ENCODE results near the gene NABP1.
"Not testable (repeated sequence)": the region's sequence is repeated elsewhere in the genome, so short reads cannot be mapped to it uniquely, and the experiment has no call there.

NABP1 gene

DNA sequence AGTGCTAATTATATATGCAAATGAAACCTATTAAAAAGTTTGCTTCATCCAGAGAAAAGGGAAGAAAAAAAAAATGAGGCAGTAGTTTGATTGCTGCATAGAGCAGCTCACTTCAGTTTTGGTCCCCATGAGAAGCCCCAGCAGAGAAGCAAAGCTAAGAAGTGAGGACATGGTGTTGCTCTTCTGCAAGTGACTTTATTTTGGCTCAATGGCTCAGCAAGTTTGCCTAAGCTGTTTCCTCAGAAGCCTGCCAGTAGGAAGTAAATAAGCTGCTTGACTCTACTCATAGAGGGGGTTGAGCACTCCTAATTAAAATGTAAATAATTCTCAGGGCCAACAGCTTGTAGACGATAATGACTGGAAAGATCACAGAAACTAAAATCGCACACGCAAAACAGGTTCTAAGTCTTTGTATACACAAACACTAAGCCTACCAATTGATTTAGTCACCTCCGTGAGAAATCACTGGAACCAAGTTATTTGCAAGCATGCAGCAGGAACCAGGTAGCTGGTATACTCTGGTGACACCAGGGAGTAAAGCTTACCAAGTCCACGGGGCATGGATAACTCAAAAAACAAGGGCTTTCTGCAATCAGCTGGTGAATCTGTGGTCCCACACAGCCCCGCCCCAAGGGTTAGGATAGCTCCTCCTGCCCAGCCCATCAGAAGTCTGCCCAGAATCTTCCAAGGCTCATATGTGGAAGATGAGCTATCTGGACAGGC lies 39.7 kb upstream of the NABP1 start:
- Histone ChIP-seq H3K9ac (ENCODE audit: low read length) (no peak overlapping the region), H3K4me1 (ENCODE audit: control insufficient read depth, insufficient read depth, low read length) (peaks cover 20% of the 10 kb centered on the region), H3K27ac (ENCODE audit: low read depth, low read length) (no peak overlapping the region), H3K4me3 (ENCODE audit: low read depth, low read length) (no peak overlapping the region), H3K36me3 (ENCODE audit: control insufficient read depth, insufficient read depth, low read length) (no peaks in the 10 kb centered on the region), H3K9me3 (ENCODE audit: control insufficient read depth, insufficient read depth, low read depth, low read length) (no peaks in the 10 kb centered on the region), H3K27me3 (ENCODE audit: control insufficient read depth, insufficient read depth, low read length) (no peaks in the 10 kb centered on the region)

DNA sequence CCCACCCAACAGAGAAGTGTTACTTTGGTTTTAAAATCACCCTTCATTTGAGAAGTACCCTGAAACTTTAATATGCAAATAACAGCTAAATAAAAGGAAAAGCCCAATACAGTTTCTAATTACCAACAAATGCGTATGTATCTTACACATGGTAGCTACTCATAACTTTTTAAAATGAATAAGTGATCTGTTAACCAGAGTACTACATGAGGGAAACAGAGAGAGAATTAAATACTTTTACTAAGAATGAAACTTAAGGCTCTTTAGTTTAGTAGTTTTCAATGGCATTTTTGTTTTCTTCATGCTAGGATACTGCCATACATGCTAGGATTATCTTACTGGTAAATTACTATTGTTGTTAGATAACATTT lies 39.1 kb upstream of the NABP1 start:
- no peak overlapping the region for H3K9ac ChIP-seq (ENCODE audit: low read length)
- H3K4me1 ChIP-seq (ENCODE audit: control insufficient read depth, insufficient read depth, low read length) = peaks cover 20% of the 10 kb centered on the region
- H3K27ac ChIP-seq (ENCODE audit: low read depth, low read length) = no peak overlapping the region

DNA sequence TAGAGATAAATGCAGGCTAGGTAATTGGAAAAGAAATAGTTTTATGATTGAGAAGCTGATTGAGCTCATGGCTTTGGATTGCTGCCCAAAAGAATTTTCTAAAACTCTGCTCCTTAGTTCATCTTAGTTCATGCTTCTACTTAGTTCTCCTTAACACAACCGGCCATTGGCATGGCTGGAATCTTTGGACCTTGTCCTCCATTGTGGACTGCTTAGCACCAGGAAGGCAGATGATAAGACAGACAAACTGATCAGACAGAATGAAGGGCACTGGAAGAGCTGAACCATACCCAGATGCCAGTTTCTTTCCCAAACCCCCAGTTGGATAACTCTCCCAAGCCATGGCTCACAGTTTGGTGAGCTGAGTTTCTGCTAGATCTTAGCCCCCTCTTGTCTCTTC lies 36.3 kb upstream of the NABP1 start:
- no peak overlapping the region for H3K4me3 ChIP-seq (ENCODE audit: low read depth, low read length)
- no peak overlapping the region for H3K9ac ChIP-seq (ENCODE audit: low read length)
- no peaks in the 10 kb centered on the region for H3K36me3 ChIP-seq (ENCODE audit: control insufficient read depth, insufficient read depth, low read length)
- H3K9me3 ChIP-seq (ENCODE audit: control insufficient read depth, insufficient read depth, low read depth, low read length) = no peaks in the 10 kb centered on the region
- H3K27me3 ChIP-seq (ENCODE audit: control insufficient read depth, insufficient read depth, low read length) = no peaks in the 10 kb centered on the region
- H3K4me1 ChIP-seq (ENCODE audit: control insufficient read depth, insufficient read depth, low read length) = peaks cover 18% of the 10 kb centered on the region
- no peak overlapping the region for H3K27ac ChIP-seq (ENCODE audit: low read depth, low read length)

More for the DNA sequence above, 39.1 kb upstream of the NABP1 start:
- H3K27me3 ChIP-seq (ENCODE audit: control insufficient read depth, insufficient read depth, low read length) = no peaks in the 10 kb centered on the region
- no peak overlapping the region for H3K4me3 ChIP-seq (ENCODE audit: low read depth, low read length)
- no peaks in the 10 kb centered on the region for H3K36me3 ChIP-seq (ENCODE audit: control insufficient read depth, insufficient read depth, low read length)
- H3K9me3 ChIP-seq (ENCODE audit: control insufficient read depth, insufficient read depth, low read depth, low read length) = no peaks in the 10 kb centered on the region

DNA sequence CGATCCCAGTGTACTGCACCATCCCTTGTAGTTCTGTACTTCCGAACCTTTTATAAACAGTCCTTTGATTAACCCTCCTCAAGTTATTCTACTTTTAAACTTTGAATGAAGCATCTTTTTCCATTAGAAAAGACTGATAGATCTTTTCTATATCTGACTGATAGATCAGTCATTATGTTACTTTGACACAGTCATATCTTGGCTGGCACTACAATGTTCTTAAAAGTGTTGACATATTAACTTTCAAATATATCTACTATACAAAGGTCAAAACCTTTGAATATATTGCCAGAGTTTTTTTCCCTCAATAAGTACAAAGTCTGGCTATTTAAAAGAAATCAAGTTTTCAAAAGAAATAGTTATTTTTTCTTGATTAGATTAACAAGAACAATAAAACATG lies 35.4 kb upstream of the NABP1 start:
- H3K4me3 ChIP-seq (ENCODE audit: low read depth, low read length) = no peak overlapping the region
- no peak overlapping the region for H3K9ac ChIP-seq (ENCODE audit: low read length)
- H3K9me3 ChIP-seq (ENCODE audit: control insufficient read depth, insufficient read depth, low read depth, low read length) = no peaks in the 10 kb centered on the region
- H3K27me3 ChIP-seq (ENCODE audit: control insufficient read depth, insufficient read depth, low read length) = no peaks in the 10 kb centered on the region
- H3K27ac ChIP-seq (ENCODE audit: low read depth, low read length) = no peak overlapping the region
- H3K4me1 ChIP-seq (ENCODE audit: control insufficient read depth, insufficient read depth, low read length) = peaks cover 12% of the 10 kb centered on the region
- no peaks in the 10 kb centered on the region for H3K36me3 ChIP-seq (ENCODE audit: control insufficient read depth, insufficient read depth, low read length)

DNA sequence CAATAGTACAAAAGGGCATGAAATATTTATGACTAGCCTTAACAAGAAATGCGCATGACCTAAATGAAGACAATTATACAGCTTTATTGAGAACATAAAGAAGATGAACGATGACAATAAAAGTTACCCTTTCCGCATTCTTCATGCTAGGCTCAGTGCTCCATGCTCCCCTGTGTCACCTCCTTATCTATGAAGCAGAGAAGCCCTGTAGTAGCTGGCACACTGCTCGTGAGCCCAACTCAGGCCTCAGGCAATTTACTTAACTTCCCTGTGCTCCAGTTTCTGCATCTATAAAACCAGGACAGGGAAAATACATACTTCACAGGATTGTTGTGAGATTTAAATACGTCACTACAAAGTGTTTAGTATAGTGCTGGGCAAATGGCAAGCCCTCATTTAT lies 34.5 kb upstream of the NABP1 start:
- no peak overlapping the region for H3K27ac ChIP-seq (ENCODE audit: low read depth, low read length)
- H3K4me3 ChIP-seq (ENCODE audit: low read depth, low read length) = no peak overlapping the region
- no peaks in the 10 kb centered on the region for H3K9me3 ChIP-seq (ENCODE audit: control insufficient read depth, insufficient read depth, low read depth, low read length)
- no peaks in the 10 kb centered on the region for H3K27me3 ChIP-seq (ENCODE audit: control insufficient read depth, insufficient read depth, low read length)
- no peak overlapping the region for H3K9ac ChIP-seq (ENCODE audit: low read length)
- peaks cover 3% of the 10 kb centered on the region for H3K4me1 ChIP-seq (ENCODE audit: control insufficient read depth, insufficient read depth, low read length)
- no peaks in the 10 kb centered on the region for H3K36me3 ChIP-seq (ENCODE audit: control insufficient read depth, insufficient read depth, low read length)

DNA sequence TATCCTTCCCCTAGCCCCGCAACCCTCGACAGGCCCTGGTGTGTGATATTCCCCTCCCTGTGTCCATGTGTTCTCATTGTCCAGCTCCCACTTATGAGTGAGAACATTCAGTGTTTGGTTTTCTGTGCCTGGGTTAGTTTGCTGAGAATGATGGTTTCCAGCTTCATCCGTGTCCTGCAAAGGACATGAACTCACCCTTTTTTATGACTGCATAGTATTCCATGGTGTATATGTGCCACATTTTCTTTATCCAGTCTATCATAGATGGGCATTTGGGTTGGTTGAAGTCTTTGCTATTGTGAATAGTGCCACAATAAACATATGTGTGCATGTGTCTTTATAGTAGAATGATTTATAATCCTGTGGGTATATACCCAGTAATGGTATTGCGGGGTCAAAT lies 33.3 kb upstream of the NABP1 start:
- not testable (repeated sequence) for H3K4me1 ChIP-seq (ENCODE audit: control insufficient read depth, insufficient read depth, low read length); H3K4me3 ChIP-seq (ENCODE audit: low read depth, low read length); H3K9ac ChIP-seq (ENCODE audit: low read length); H3K27me3 ChIP-seq (ENCODE audit: control insufficient read depth, insufficient read depth, low read length); H3K9me3 ChIP-seq (ENCODE audit: control insufficient read depth, insufficient read depth, low read depth, low read length); H3K36me3 ChIP-seq (ENCODE audit: control insufficient read depth, insufficient read depth, low read length); H3K27ac ChIP-seq (ENCODE audit: low read depth, low read length)

DNA sequence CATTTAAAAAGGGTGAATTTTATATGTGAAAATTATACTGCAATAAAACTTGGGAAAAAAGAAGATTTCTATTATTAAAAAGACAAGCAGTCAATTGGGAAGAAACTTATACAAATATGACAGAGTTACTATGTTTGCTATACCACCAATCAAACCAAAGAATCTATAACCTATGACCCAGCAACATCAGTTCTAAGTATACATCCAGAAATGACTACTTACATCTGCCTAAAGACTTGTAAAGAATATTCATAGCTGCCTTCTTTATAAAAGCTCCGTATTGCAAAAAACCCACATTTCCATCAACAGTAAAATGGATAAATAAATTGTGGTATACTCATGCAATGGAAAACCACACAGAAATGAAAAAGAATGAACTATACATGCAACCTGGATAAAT lies 32.9 kb upstream of the NABP1 start:
- Histone ChIP-seq H3K9me3 (ENCODE audit: control insufficient read depth, insufficient read depth, low read depth, low read length) (no peaks in the 10 kb centered on the region), H3K4me3 (ENCODE audit: low read depth, low read length) (no peak overlapping the region), H3K27me3 (ENCODE audit: control insufficient read depth, insufficient read depth, low read length) (no peaks in the 10 kb centered on the region), H3K27ac (ENCODE audit: low read depth, low read length) (no peak overlapping the region), H3K4me1 (ENCODE audit: control insufficient read depth, insufficient read depth, low read length) (no peaks in the 10 kb centered on the region), H3K9ac (ENCODE audit: low read length) (no peak overlapping the region), H3K36me3 (ENCODE audit: control insufficient read depth, insufficient read depth, low read length) (no peaks in the 10 kb centered on the region)

DNA sequence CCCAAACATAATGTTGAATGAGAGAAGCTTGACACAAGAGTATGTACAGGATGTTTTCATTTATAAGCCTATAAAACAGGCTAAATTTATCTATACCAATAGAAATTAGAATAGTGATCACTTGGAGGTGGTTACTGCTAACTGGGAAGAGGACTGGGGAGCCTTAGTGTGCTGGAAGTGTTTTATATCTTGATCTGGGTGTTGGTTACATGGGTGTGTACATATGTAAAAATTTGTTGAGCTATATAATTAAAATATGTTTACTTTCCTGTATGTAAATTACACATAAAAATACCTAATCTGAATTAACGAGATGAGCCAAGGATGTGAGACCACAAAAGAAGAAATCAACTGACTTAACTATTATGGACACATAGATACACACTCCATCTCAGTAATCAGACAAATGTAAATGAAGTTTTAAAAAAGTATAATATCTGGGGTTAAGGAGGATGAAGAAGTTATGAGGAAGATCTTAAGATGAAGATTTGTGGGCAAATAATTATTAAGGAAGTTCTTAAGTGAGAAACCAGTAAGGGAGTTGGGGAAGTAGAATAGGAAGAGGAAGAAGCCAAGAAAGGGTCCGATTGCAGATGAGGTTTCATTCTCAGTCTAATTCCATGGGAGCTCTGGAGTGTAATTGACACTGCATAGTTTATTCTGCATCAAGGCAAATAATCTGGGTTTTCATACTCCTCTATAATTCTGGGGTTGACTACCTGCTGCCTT lies 32.3 kb upstream of the NABP1 start:
- H3K4me3 ChIP-seq (ENCODE audit: low read depth, low read length) = no peak overlapping the region
- H3K27ac ChIP-seq (ENCODE audit: low read depth, low read length) = no peak overlapping the region
- no peaks in the 10 kb centered on the region for H3K27me3 ChIP-seq (ENCODE audit: control insufficient read depth, insufficient read depth, low read length)
- no peak overlapping the region for H3K9ac ChIP-seq (ENCODE audit: low read length)
- H3K9me3 ChIP-seq (ENCODE audit: control insufficient read depth, insufficient read depth, low read depth, low read length) = no peaks in the 10 kb centered on the region
- no peaks in the 10 kb centered on the region for H3K4me1 ChIP-seq (ENCODE audit: control insufficient read depth, insufficient read depth, low read length)
- no peaks in the 10 kb centered on the region for H3K36me3 ChIP-seq (ENCODE audit: control insufficient read depth, insufficient read depth, low read length)

DNA sequence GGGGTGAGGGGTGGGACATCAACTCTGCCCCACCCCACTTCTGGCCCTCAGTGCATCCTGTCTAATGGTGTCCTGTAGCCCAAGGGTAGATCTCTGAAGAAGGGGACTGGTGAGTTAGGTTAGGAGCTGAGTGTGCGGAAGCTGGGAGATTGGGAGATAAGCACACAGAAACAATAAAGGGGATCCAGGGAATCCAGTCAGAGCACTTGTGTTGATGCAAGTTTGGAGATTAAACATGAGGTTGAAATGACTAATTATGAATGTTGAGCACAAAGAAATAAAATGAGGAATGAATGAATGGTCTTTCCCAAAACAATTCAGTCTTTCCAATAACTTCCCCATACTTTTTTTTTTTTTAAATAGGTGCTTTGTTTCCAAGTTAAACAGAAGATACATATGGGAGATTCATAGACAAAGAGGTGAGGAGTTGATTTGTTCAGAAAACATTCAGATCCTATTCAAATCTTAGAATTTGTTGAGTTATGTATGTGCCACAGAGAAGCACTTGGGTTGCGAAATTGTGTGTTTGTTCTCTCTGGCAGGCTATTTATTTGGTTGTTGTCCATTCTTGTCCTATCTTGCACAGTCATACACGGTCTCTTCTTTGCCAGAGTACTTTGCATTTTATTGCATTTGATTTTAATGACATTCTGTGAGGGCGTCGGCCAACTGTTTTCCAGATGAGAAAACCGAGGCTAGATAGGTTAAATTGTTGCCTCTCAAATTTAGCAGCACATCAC lies 31.6 kb upstream of the NABP1 start:
- H3K4me3 ChIP-seq (ENCODE audit: low read depth, low read length) = no peak overlapping the region
- no peaks in the 10 kb centered on the region for H3K4me1 ChIP-seq (ENCODE audit: control insufficient read depth, insufficient read depth, low read length)
- no peaks in the 10 kb centered on the region for H3K9me3 ChIP-seq (ENCODE audit: control insufficient read depth, insufficient read depth, low read depth, low read length)
- no peaks in the 10 kb centered on the region for H3K27me3 ChIP-seq (ENCODE audit: control insufficient read depth, insufficient read depth, low read length)
- no peaks in the 10 kb centered on the region for H3K36me3 ChIP-seq (ENCODE audit: control insufficient read depth, insufficient read depth, low read length)
- no peak overlapping the region for H3K27ac ChIP-seq (ENCODE audit: low read depth, low read length)
- no peak overlapping the region for H3K9ac ChIP-seq (ENCODE audit: low read length)

DNA sequence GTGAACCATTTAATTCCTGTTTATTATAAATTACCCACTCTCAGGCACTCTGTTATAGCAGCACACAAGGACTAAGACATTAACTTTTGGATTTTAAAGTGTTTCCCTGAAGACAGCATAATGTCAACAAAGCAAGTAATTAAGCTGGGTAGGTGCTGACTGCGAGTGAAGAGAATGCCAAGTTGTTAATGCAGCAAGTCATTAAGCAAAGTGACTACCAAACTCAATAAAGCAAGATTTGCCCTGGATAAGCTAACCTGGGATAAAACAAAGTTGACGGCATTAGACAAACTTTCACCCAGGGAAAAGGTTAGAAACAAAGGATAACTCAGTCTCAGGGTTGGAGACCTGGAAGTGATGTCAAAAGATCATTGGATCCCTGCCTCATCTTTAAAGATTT lies 28.4 kb upstream of the NABP1 start:
- peaks cover 3% of the 10 kb centered on the region for H3K9me3 ChIP-seq (ENCODE audit: control insufficient read depth, insufficient read depth, low read depth, low read length)

More for the DNA sequence above, 28.4 kb upstream of the NABP1 start:
- no peaks in the 10 kb centered on the region for H3K4me1 ChIP-seq (ENCODE audit: control insufficient read depth, insufficient read depth, low read length)
- no peak overlapping the region for H3K9ac ChIP-seq (ENCODE audit: low read length)
- H3K27ac ChIP-seq (ENCODE audit: low read depth, low read length) = no peak overlapping the region
- H3K27me3 ChIP-seq (ENCODE audit: control insufficient read depth, insufficient read depth, low read length) = no peaks in the 10 kb centered on the region
- H3K4me3 ChIP-seq (ENCODE audit: low read depth, low read length) = no peak overlapping the region
- H3K36me3 ChIP-seq (ENCODE audit: control insufficient read depth, insufficient read depth, low read length) = no peaks in the 10 kb centered on the region
